ENCODE results near the gene MEP1B.

DNA sequence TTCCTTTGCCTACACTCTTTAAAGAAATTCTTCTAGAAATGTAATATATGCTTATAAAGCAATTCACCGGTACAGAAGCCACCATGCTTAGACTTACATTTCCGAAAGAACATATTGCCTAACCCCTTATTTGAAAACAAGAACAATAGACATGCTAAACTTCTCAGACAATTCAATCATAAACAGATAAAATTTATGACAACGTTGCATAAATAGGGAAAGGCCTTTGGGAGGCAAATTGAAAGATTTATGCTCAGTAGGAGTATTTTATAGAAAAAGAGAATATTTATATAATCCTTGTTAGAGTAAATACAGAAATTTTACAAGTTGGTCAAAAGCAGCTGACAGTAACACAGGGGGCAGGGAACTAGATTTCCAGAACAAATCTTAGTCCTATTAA is 16.2 kb upstream of the MEP1B start:
- TF ChIP-seq, protein P1, sequence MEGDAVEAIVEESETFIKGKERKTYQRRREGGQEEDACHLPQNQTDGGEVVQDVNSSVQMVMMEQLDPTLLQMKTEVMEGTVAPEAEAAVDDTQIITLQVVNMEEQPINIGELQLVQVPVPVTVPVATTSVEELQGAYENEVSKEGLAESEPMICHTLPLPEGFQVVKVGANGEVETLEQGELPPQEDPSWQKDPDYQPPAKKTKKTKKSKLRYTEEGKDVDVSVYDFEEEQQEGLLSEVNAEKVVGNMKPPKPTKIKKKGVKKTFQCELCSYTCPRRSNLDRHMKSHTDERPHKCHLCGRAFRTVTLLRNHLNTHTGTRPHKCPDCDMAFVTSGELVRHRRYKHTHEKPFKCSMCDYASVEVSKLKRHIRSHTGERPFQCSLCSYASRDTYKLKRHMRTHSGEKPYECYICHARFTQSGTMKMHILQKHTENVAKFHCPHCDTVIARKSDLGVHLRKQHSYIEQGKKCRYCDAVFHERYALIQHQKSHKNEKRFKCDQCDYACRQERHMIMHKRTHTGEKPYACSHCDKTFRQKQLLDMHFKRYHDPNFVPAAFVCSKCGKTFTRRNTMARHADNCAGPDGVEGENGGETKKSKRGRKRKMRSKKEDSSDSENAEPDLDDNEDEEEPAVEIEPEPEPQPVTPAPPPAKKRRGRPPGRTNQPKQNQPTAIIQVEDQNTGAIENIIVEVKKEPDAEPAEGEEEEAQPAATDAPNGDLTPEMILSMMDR (IDR thresholded peaks at IDR 0.05; ENCODE audit: insufficient read depth, low read length, poor library complexity, severe bottlenecking), result no peak
- no peak for TF ChIP-seq EZH2phosphoT487 (conservative IDR thresholded peaks at IDR 0.05; ENCODE audit: low read length)
